Mesendoderm (in vitro differentiated cells): ENCODE results near the gene AHI1.

Experiments
- DNase-seq: peaks from one replicate; pipeline ENCODE4 v3.0.0; 2013
- H2AK5ac ChIP-seq: 2 replicates; pipeline ENCODE4 v1.6.1; 2013; ENCODE audit warnings: low read length, inconsistent platforms
- H2BK120ac ChIP-seq: 2 replicates; pipeline ENCODE4 v1.6.1; 2013; ENCODE audit warnings: low read depth, mild to moderate bottlenecking, low read length, moderate library complexity, mixed read lengths
- H2BK15ac ChIP-seq: replicated peaks from 2 replicates; pipeline ENCODE4 v1.6.1; 2013; ENCODE audit warnings: low read depth, mild to moderate bottlenecking, moderate library complexity
- H2BK5ac ChIP-seq: 2 replicates; pipeline ENCODE4 v1.6.1; 2013; ENCODE audit warnings: low read length, inconsistent platforms
- H3K18ac ChIP-seq: 2 replicates; pipeline ENCODE4 v1.6.1; 2013; ENCODE audit warnings: mild to moderate bottlenecking, low read length, mixed read lengths
- H3K23ac ChIP-seq: one replicate; pipeline ENCODE4 v1.6.1; 2013; ENCODE audit warnings: low read length
- H3K27ac ChIP-seq: 2 replicates; pipeline ENCODE4 v1.5.1; 2013; ENCODE audit warnings: low read depth, mild to moderate bottlenecking, inconsistent platforms, low read length, moderate library complexity
- H3K27me3 ChIP-seq: 2 replicates; pipeline ENCODE4 v1.6.1; 2013; ENCODE audit warnings: low read length, control low read depth, mild to moderate bottlenecking, inconsistent platforms; ENCODE audit not compliant: insufficient read depth, poor library complexity
- H3K36me3 ChIP-seq: 2 replicates; pipeline ENCODE4 v1.6.1; 2013; ENCODE audit warnings: low read length, inconsistent platforms; ENCODE audit not compliant: control insufficient read depth, insufficient read depth
- H3K4ac ChIP-seq: one replicate; pipeline ENCODE4 v1.6.1; 2013; ENCODE audit warnings: low read depth, mild to moderate bottlenecking, low read length, moderate library complexity
- H3K4me1 ChIP-seq: 2 replicates; pipeline ENCODE4 v1.6.1; 2013; ENCODE audit warnings: low read depth, low read length, inconsistent platforms; ENCODE audit not compliant: control insufficient read depth
- H3K4me2 ChIP-seq: 2 replicates; pipeline ENCODE4 v1.6.1; 2013; ENCODE audit warnings: low read length
- H3K4me3 ChIP-seq: 2 replicates; pipeline ENCODE4 v1.5.1; 2013; ENCODE audit warnings: mild to moderate bottlenecking, low read length
- H3K56ac ChIP-seq: one replicate; pipeline ENCODE4 v1.6.1; 2013; ENCODE audit warnings: low read length
- H3K79me1 ChIP-seq: 2 replicates; pipeline ENCODE4 v1.6.1; 2013; ENCODE audit warnings: low read length, inconsistent platforms
- H3K79me2 ChIP-seq: 2 replicates; pipeline ENCODE4 v1.6.1; 2013; ENCODE audit warnings: mild to moderate bottlenecking, low read length; ENCODE audit not compliant: control insufficient read depth, insufficient read depth
- H3K9ac ChIP-seq: 2 replicates; pipeline ENCODE4 v1.6.1; 2013; ENCODE audit warnings: low read length, inconsistent platforms
- H4K5ac ChIP-seq: one replicate; pipeline ENCODE4 v1.6.1; 2013; ENCODE audit warnings: low read length
- H4K8ac ChIP-seq: one replicate; pipeline ENCODE4 v1.6.1; 2013; ENCODE audit warnings: low read depth, mild to moderate bottlenecking, control low read depth, low read length, moderate library complexity
- WGBS: extraction: QIAGEN DNeasy Blood & Tissue Kit; methylation state at CpG from one replicate; pipeline ENCODE4 v1.1.7; 2013; ENCODE audit warnings: low lambda C conversion rate, missing lambda C conversion rate; ENCODE audit not compliant: insufficient coverage; ENCODE audit errors: extremely low coverage; 5-methylcytosine and 5-hydroxymethylcytosine counted together

Gene AHI1

GRCh38 chr6:135527116-135527959 lies 29.8 kb upstream of the AHI1 start:
- no peaks in the 10 kb centered on the region for H3K79me2 ChIP-seq

DNA sequence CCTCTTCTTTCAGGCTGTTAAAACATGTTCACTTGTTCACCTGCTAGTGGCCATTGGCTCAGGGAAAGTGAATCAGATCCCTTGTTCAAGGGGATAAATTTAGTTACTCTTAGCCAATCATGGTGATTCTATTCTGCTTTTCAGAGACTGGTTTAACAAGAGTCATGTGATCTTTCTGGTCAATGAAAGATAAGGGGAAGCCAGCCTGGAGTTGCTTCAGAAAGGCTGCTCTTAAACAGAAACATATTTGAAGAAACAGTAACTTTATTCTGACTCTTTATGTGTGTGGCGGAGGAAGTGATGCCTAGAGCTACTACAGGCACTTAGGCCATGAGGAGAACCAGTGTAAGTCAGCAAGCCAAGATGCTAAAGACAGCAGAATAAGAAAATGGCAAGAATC lies 28.1 kb upstream of the AHI1 start:
- WGBS = no CpG with 5 or more reads among the region's 1 CpG
- H2BK5ac ChIP-seq = no peak overlapping the region

More at GRCh38 chr6:135527116-135527959, 29.8 kb upstream of the AHI1 start:
- no CpG with 5 or more reads among the region's 6 CpGs for WGBS
- Histone ChIP-seq H3K27me3 (no peaks in the 10 kb centered on the region), H2BK120ac (no peak overlapping the region), H3K56ac (no peak overlapping the region), H3K36me3 (no peaks in the 10 kb centered on the region), H3K4me1 (no peaks in the 10 kb centered on the region), H2AK5ac (no peak overlapping the region), H3K27ac (no peak overlapping the region), H4K5ac (no peak overlapping the region), H3K4me2 (no peak overlapping the region), H3K23ac (no peak overlapping the region), H2BK15ac (no peak overlapping the region), H4K8ac (no peak overlapping the region), H3K9ac (no peak overlapping the region), H2BK5ac (no peak overlapping the region), H3K4ac (no peak overlapping the region), H3K4me3 (no peak overlapping the region), H3K79me1 (no peaks in the 10 kb centered on the region), H3K18ac (no peak overlapping the region)
- DNase-seq = no peak

DNA sequence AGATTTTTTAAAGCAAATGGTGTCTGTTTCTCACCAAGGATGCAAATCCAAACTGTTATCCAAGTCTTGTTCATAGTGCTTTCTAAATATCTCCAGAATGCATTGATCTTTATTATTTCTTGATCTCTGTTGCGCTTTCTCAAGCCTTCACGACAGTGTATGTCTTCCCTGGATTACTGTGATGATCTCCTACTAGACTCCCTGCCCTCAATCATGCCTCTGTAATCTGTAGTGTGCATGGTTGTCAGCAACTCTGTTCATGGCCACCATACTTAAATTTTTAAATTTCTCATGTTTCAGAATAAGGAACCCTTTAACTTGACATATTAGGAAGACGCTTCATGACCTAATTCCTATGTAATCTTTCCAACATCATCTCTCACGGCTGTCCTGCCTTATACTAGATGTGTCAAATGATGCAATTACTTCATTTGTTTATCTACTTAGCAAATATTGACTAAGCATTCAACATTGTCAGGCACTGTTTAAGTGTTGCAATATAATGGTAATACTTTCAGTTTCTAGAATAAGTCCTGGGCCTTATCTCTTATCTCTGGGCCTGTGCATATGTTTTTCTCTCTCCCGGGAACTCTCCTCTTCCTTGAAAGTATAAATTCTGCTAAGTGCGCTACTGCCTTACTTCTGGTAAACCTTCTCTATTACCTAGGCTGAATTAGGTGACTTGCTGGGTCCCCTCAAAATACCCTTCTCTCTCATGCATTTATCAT lies 25.6 kb upstream of the AHI1 start:
- no peak overlapping the region for H3K56ac ChIP-seq
- H3K4me2 ChIP-seq = no peak overlapping the region
- no peak overlapping the region for H3K9ac ChIP-seq
- no peak overlapping the region for H2BK120ac ChIP-seq
- H3K18ac ChIP-seq = no peak overlapping the region
- no peaks in the 10 kb centered on the region for H3K79me1 ChIP-seq
- no peak overlapping the region for H2BK5ac ChIP-seq
- no peak overlapping the region for H4K5ac ChIP-seq
- no peak overlapping the region for H3K4ac ChIP-seq
- H3K4me1 ChIP-seq = no peaks in the 10 kb centered on the region
- no peak overlapping the region for H3K4me3 ChIP-seq
- H3K36me3 ChIP-seq = no peaks in the 10 kb centered on the region
- no CpG with 5 or more reads among the region's 6 CpGs for WGBS
- DNase-seq = no peak
- no peak overlapping the region for H2BK15ac ChIP-seq
- H3K27me3 ChIP-seq = no peaks in the 10 kb centered on the region
- no peaks in the 10 kb centered on the region for H3K79me2 ChIP-seq
- no peak overlapping the region for H3K27ac ChIP-seq
- H4K8ac ChIP-seq = no peak overlapping the region
- H2AK5ac ChIP-seq = no peak overlapping the region
- no peak overlapping the region for H3K23ac ChIP-seq

More for the DNA sequence above, 28.1 kb upstream of the AHI1 start:
- no peak overlapping the region for H3K27ac ChIP-seq
- H2BK120ac ChIP-seq = no peak overlapping the region
- no peak overlapping the region for H3K56ac ChIP-seq
- H4K5ac ChIP-seq = no peak overlapping the region
- H2AK5ac ChIP-seq = no peak overlapping the region
- no peak overlapping the region for H3K4ac ChIP-seq
- H3K18ac ChIP-seq = no peak overlapping the region
- H3K4me3 ChIP-seq = no peak overlapping the region
- no peak overlapping the region for H3K23ac ChIP-seq
- H3K27me3 ChIP-seq = no peaks in the 10 kb centered on the region
- H3K9ac ChIP-seq = no peak overlapping the region
- no peaks in the 10 kb centered on the region for H3K79me1 ChIP-seq
- no peak overlapping the region for H2BK15ac ChIP-seq
- no peaks in the 10 kb centered on the region for H3K36me3 ChIP-seq
- H3K4me2 ChIP-seq = no peak overlapping the region
- DNase-seq = no peak
- H3K4me1 ChIP-seq = no peaks in the 10 kb centered on the region
- H3K79me2 ChIP-seq = no peaks in the 10 kb centered on the region
- H4K8ac ChIP-seq = no peak overlapping the region

DNA sequence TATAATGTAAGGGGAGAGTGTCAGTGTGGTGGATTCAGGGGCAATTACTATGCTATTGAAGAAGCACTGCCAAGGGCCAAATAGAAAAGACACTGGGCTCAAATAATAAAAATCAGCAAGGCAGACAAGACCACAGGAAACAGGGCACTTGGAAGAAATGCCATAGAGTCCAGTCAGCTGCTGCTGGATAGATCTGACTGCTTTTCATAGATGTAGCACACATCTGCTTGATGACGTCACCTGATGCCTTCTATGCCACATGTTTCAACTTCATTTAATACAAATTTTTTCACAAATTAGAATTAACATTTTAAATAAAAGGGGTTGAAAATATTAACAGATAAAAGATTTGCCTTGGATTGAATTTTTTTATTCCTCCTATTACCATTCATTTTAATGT lies 23.9 kb upstream of the AHI1 start:
- no peaks in the 10 kb centered on the region for H3K36me3 ChIP-seq
- no peak overlapping the region for H3K27ac ChIP-seq
- no peak overlapping the region for H4K8ac ChIP-seq
- no peak overlapping the region for H2BK120ac ChIP-seq
- H3K79me2 ChIP-seq = no peaks in the 10 kb centered on the region
- no peaks in the 10 kb centered on the region for H3K4me1 ChIP-seq
- H4K5ac ChIP-seq = no peak overlapping the region
- H3K9ac ChIP-seq = no peak overlapping the region
- H3K4me2 ChIP-seq = no peak overlapping the region
- H3K4me3 ChIP-seq = no peak overlapping the region
- H2AK5ac ChIP-seq = no peak overlapping the region
- DNase-seq = no peak
- H3K23ac ChIP-seq = no peak overlapping the region
- H3K79me1 ChIP-seq = no peaks in the 10 kb centered on the region
- no peak overlapping the region for H2BK15ac ChIP-seq
- H3K18ac ChIP-seq = no peak overlapping the region
- no CpG with 5 or more reads among the region's 1 CpG for WGBS
- H3K56ac ChIP-seq = no peak overlapping the region
- no peak overlapping the region for H3K4ac ChIP-seq
- H2BK5ac ChIP-seq = no peak overlapping the region
- no peaks in the 10 kb centered on the region for H3K27me3 ChIP-seq

DNA sequence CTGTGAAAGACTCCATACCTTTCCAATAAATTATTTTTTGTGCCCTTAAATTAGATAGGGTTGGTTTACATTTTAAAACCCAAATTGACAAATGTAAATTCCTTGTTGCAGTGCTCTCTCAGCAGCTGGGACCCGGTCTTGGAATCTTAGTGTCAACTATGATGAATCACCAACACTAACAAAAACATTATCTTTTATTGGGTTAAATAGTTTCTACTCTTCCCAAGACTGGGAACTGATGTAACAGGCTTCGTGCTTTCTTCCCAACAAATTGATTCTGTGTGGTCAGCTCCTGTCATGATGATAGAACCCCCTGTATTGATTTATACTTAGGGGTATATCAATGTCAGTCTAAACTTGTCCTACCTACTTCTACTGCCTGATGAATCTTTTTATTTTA lies 23.2 kb upstream of the AHI1 start:
- H3K27ac ChIP-seq = no peak overlapping the region
- H4K5ac ChIP-seq = no peak overlapping the region
- no peak for DNase-seq
- no peak overlapping the region for H3K18ac ChIP-seq
- H2BK15ac ChIP-seq = no peak overlapping the region
- no peak overlapping the region for H2AK5ac ChIP-seq
- H4K8ac ChIP-seq = no peak overlapping the region
- H2BK120ac ChIP-seq = no peak overlapping the region
- no peak overlapping the region for H2BK5ac ChIP-seq
- H3K9ac ChIP-seq = no peak overlapping the region
- no peak overlapping the region for H3K56ac ChIP-seq
- H3K36me3 ChIP-seq = no peaks in the 10 kb centered on the region
- H3K4ac ChIP-seq = no peak overlapping the region
- no peaks in the 10 kb centered on the region for H3K4me1 ChIP-seq
- H3K4me3 ChIP-seq = no peak overlapping the region
- no peaks in the 10 kb centered on the region for H3K27me3 ChIP-seq
- H3K79me2 ChIP-seq = no peaks in the 10 kb centered on the region
- WGBS = no CpG with 5 or more reads among the region's 2 CpGs
- H3K79me1 ChIP-seq = no peaks in the 10 kb centered on the region
- H3K23ac ChIP-seq = no peak overlapping the region
- H3K4me2 ChIP-seq = no peak overlapping the region
